ENCODE measurements around the gene PRKG1.

DNA sequence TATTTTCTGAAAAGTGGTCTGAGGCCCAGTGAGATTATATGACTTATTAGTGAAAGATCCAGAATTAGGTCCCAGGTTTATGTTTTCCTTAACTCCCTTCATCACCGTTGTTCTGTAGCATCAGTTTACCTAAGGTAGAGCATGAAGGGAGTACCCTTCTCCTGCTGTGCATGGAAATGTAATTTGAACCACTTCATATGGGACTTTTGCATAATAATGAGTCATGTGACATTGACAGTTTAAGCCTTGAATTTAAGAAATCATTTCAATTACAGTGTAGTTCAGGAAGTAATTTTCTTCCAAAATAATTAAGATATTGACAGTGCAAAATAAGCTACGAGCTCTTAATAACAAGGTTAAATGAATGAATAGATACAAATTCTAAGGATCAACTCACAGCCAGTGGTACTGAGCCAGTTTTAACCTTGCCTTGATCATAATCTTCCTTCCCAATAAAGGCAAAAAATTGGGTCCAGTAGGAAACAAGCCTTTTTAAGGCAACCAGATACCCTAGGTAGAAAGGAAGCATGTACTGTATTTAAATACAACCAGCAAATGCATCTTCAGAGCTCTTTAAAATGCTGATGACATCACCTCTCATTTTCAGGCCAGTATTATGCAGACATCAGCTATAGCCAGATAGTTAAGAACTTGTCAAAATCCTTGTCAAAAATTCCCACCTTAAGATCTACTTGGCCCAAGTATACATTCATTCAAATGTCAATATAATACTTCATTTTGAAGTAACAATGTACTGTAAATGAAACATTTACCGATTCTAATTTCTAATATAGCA is 1191.0 kb downstream of the PRKG1 start:
- TF ChIP-seq, protein P1, sequence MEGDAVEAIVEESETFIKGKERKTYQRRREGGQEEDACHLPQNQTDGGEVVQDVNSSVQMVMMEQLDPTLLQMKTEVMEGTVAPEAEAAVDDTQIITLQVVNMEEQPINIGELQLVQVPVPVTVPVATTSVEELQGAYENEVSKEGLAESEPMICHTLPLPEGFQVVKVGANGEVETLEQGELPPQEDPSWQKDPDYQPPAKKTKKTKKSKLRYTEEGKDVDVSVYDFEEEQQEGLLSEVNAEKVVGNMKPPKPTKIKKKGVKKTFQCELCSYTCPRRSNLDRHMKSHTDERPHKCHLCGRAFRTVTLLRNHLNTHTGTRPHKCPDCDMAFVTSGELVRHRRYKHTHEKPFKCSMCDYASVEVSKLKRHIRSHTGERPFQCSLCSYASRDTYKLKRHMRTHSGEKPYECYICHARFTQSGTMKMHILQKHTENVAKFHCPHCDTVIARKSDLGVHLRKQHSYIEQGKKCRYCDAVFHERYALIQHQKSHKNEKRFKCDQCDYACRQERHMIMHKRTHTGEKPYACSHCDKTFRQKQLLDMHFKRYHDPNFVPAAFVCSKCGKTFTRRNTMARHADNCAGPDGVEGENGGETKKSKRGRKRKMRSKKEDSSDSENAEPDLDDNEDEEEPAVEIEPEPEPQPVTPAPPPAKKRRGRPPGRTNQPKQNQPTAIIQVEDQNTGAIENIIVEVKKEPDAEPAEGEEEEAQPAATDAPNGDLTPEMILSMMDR (IDR thresholded peaks at IDR 0.05), result no peak
- TF ChIP-seq POLR2A (IDR thresholded peaks at IDR 0.05; ENCODE audit: low read depth), result no peak

Measured in esophagus muscularis mucosa (tissue), 3 donors.